Stimulated activated CD4-positive, alpha-beta T cell treated with anti-CD3 and anti-CD28 coated beads, TNF-alpha, amount 100 ng/mL, for 1 hour (primary cell): Measurements from ENCODE around the gene DCTN1.
"Not testable (repeated sequence)": the region's sequence is repeated elsewhere in the genome, so short reads cannot be mapped to it uniquely, and the experiment has no call there.

Experiments used
- DNase-seq, 3 donors: peaks; one replicate each; pipeline ENCODE4 v3.0.0-alpha.2; 2020; ENCODE audit warnings: low read depth in 3 of 3, low spot score in 1 of 3

DCTN1 gene

DNA sequence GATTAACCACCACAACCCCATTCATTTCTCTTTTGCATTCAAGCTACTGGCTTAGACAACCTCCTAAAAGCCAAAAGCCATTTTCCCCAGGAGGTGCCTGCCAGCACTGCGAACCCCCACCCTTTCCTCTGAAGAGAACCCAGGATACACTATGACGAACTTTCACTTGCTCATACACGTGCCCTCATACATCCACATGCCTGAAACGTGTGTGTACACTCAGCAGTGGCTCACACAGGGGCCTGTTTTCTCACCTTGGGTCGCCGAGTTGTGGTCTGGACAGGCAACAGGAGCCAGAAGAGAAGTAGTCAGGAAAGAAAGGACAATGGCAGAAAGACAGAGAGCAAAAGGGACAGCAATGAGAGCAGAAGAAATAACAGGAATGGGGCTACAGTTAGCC, 7.4 kb downstream of the DCTN1 start:
- DNase-seq = no peak

DNA sequence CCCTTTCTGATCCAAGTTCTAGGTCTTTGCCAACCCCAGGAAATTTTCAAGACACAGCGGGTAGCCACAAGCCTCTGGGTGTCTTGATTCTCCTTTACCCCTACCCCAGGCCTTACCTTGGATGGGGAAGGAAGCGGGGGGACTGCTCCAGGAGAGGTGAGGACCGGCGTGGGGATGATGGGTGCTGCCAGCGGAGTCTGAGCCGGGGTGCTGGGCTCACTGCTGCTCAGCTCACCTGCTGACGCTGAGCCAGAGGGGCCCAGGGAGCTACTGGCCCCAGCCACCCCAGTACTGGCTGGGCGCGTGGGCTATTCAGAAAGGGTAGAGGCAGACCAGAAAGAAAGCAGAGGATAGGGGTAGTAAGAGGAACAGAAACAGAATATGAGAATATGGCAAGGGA, 8.7 kb downstream of the DCTN1 start:
- no peak for DNase-seq

DNA sequence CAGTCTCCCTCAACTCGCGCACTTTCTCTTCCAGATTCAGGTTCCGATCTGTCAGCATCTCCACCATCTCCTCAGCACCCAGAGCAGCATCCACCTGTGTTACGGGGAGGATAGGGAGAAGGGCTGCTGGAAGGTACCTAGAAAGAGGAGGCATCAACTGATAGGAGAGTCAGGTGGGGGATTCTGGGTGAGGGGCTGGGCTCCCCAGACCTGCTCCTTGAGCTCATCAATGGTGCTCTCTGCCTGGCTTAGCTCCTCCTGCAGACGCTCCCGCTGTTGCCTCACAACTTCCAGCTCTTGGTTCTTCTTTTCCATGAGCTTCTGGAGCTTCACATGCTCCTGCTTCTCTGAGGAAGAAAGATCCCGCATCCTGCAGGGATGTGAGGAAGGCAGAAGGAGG, 10.1 kb downstream of the DCTN1 start:
- DNase-seq = no peak

DNA sequence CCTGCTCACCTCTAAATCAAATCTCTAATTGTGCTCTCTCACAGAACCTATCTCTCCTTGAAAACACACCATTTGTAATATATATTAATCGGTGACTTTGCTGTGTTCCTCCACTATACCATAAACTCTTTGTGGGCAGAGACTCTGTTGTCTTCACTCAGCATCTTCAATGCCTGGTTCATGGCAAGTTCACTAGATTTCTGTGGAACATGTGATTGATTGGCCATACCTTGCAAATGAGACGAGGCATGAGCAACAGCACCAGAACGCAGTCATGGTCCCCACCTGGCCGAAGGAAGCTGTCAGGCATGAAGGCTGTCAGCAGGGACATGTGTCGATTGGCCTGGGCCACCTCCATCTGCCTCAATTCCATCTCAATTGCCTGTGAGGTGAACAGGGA, 11.6 kb downstream of the DCTN1 start:
- DNase-seq = no peak

DNA sequence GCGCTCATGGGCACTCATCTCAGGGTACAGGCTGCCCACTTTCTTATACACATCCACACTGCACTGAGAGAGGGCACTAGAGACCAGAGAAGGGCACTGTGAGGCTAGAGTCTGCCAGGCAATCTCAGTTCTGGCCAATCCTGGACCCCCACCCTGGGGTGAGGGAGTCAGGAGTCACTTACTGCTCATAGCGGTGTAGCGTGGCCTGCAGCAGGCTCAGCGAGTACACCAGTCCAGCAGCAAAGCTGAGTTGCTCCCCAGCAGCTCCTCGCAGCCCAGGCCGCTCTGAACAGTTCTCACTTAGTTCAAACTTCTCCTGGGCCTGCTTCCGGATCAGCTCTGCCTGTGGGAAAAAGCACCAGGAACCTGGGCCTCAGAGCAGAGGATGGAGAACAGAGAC, 12.3 kb downstream of the DCTN1 start:
- no peak for DNase-seq

DNA sequence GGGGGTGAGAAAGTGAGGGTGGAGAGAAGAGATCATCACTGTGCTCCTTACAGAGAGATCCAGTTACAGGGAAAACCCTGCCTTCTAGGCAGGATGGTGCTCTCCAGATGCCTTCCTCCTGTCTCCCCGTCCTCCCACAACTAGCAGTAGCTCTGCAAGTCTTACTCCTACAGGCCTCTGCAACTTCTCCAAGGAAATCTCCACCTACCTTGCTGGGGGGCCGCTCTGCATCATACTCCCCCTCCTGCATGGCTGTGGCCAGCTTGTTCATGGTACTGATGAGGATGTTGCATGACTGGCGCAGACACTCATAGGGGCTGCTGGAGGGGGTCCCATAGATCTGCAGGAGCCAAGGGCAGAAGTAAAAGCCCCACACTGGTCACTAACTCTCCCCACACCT, 14.1 kb downstream of the DCTN1 start:
- no peak for DNase-seq

DNA sequence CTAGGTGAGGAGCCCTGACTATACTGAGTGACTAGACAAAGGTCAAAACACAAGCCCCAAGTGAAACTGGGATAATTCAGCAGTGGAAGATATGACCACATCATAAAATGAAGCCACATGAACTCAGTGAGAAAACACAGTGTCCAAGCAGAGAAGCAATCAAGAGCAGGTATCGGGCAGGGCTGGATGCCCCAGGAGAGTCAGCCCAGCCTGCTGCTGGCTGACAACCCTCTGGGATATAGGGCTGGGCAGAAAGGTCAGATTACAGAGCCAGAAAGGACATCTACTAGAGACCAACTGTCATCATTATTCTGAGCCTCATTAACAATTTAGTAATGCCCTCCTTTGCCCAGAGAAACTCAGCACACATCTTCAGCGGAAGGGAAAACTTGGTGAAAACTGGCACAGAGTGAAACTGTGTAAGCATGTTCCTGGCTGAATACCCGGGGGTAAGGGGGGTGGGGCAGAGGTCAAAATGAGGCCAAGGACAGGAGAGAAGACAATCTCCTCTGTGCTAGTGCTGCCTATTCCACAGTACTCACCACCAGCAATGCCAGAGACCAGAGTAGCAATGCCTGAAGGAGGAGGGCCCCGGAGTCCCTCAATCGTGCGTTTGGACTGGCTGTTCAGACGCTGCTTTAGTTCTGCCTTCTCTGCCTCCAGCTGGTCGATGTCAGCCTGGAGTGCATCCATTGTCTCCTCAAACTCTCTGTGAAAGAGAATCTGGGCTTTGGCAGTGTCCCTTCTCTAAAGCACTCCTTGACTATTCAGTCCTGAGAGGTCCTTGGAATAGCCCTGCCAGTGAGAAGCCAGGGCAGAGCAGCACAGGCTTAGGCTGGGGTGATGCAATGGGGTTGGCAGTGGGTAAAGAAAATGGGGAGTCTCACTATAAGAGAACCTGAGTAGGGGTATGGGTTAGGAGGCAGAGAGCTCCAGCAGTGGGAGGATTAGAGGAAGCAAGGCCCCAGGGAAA, 15.3 kb downstream of the DCTN1 start:
- DNase-seq = no peak

DNA sequence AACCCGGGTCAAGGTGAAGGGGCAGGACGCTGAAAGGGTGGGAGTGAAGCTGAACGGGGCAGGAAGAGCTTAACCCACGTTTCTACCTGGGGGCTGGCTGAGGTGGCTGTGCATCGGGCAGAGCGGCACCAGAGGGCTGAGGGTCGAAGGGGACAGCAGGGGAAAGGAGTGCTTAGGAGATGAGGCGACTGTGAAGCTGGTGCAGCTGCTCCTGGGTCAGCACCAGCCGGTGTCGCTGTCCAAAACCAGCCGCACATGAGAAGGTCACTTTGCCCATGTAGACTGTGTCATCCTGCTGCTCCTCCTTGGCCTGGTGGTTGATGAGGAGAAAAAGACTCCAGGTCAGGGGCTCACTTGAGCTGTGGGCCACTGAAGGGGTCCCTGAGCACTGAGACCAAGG, 18.8 kb downstream of the DCTN1 start:
- no peak for DNase-seq

DNA sequence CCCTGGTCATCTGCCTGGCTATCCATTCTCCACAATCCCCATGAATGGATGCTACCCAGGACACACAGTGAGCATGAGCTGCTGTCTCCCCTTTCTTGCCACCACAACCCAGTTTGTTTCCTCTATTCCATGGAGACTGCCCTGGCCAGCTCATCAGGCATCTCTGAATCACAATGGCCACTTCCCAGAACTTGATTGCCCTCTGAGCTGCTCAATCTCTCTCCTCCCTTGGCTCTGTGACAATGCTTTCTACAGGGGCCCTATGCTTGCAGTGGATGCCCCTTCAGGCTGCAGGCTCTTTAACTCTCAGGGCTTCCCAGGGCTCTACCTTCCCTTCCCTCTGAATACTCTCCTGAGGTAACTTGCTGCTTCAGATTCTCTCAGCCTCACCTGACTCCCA, 22.5 kb downstream of the DCTN1 start:
- DNase-seq = no peak

DNA sequence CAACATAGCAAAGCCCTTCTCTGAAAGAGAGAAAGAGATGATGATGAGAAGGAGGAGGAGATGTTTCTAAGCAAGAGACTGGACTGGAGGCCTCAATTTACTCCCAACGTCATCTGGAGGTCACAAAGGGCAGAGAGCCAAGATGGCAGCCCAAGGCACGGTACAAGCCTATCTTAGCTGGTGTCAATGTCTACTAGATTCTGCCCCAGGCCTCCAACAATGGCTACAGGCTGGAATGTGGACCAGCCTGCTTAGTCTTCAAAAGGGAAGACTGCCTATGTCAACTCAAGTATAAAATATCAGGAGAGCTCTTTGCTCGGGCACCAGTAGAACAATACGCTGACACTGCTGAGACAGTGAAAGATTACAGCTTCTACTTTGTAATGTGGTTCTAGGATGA, 30.2 kb downstream of the DCTN1 start:
- DNase-seq = no peak

DNA sequence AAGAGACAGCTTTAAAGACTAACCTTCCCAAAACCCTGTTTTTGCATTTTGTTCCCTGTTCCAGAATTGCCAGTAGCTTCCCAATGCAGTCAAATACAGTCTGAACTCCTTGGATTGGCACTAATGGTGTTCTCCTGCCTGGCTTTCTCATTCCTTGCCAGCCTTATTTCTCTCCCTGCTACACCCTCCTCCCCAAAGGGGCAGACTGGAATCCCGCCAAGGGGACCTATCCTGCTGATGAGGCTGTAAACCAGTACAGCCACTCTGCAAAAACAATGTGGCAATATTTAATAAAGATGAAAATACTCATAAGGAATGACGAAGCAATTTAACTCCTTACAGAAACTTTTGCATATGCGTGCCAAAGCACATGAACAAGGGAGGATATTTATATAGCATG, 32.4 kb downstream of the DCTN1 start:
- DNase-seq = no peak

DNA sequence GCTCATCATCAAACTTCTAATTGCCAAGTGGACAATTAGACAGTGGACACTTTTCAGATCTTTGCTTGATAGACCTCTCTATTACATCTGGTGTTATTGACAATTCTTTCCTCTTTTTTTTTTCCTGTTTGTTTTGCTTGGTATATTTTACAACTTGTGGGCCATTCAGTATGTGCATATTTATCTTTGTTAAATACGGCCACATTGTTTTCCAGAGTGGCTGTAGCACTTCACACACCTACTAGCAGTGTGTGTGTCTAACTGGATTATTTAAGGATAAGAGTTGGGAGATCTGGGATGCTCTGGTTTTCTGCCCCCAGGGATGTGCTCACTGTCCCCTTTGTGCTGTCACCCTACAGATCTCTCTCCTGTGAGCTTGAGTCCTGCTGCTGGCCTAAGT, 32.8 kb downstream of the DCTN1 start:
- DNase-seq = no peak

DNA sequence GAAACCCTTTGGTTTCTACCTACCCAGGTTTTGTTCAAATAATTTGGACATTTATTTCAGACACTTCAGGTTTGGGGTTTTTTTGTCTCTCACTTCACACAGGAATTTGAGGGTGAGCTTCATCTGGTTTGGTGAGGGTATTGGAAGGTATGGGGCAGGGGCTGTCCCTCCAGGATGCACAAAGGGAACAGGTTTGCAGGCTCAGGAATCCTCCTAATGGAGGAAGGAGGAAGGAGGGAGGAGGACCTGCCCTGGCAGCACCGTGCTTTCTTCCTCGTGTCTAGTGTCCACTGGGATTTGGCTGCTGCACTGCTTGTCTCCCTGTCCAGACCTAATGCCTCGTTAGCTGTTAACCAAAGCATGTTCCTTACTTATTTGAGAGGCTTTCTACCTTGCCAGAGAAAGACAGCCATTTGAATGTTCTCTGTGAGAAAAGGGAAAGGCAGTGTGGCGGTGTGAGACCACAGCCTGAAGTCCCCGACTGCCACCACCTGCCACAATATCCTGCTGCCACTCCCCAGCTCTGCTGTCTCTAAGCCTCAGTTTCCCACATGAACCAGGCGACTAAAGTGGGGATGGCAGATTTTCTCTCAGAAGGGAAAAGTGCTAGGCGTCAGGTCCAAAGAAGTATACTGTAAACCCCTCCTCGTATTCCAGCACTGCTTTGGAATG, 34.7 kb downstream of the DCTN1 start:
- DNase-seq = no peak

DNA sequence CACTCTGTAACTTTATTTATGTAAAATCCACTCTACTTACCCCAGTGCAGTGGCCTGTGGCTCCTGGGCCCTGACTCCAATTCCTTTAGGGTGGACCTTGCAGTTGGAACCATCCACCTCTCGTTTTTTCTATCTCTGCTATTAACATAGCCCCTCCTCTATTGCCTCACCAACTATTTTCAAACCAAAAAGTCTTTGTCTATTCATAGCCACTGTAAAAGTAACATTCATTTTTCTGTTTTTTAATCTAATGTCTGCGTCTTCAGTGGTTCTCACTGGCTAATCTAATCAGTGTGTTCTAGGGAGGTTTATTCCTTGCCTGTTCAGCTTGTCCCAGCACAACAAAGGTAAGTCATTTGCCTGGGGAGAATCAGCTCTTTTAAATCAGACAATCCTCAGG, 36.8 kb downstream of the DCTN1 start, which contains the start of gene SLC4A5:
Gene SLC4A5 (minus strand): TSS at position 101 of the 400 bp plus-strand sequence. CDS start 28,393 bp downstream, outside the sequence.
- DNase-seq = no peak

DNA sequence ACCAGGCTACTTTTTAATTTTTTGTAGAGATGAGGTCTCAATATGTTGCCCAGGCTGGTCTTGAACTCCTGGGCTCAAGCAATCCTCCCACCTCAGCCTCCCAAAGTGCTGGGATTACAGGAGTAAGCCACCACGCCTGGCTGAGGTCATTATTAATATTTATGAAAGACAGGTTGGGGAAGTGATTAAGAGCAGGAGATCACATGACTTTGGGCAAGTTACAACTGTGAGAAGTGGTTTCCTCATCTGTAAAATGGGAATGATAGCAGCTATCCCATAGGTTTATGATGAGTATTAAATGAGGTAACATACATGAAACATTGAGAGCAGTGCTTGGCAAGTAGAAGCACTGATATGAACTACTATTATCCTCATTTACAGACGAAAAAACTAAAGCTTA, 43.9 kb downstream of the DCTN1 start:
- not testable (repeated sequence) for DNase-seq

DNA sequence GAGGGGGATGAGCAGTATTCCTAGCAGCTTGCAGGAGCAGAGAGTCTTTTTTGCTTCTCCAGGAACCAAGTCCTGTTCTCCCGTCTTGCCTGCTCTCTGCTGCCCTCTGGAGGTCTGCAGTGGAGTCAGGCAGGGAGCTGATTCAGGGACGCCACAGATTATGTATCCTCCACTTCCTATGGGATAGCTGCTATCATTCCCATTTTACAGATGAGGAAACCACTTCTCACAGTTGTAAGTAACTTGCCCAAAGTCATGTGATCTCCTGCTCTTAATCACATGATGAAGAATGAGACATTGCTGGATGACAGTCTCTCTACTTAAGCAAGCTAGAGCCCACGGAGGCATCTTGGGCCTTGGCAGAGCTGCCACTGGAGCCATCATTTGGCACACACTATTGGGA, 45.2 kb downstream of the DCTN1 start:
- DNase-seq = peak; percentile 38 to 66 (median 50)

DNA sequence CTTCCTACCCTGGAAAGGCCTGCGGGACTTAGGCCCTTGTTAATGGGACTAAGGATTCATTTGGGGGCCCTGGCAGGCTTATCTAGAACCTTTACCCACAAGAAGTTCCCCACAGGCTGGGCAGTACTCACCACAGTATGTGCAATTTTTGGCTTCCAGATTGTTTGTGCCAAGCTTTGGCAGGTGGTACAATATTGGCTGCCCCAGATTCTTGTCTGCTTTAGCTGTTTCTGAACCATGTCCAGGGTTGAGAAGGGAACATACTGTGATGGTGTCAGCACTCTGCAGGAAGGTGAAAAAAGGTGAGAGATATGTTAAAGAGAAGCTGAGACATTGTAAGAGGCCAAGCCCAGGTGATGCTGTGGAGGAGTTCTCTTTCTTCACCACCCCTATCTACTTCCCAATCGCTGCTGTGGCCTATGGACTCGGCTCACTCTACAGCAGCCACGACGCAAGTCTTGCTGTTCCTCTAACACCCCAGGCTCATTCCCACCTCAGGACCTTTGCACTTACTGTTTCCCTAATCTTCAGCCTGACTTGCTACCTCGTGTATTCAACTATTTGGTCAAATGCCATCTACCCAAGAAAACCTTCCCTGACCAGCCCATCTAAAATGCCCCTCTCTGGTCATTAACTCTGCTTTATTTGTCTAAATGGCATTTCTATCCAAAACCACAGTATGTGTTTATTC, 46.1 kb downstream of the DCTN1 start:
- no peak for DNase-seq

DNA sequence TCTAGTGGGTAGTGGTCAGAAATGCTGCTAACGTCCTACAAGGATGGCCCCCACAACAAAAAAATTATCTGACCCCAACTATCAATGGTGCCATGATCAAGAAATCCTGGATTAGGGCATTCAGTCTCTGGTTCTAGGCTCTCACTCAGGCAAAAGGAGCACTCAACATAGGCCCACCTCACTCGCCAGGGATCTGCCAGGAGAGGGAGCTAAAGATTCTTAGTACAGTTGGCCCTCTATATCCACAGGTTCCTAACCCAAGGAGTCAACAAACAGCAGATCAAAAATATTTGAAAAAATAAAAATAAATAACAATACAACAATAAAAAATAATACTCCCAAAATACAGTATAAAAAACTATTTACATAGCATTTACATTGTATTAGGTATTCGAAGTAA, 46.9 kb downstream of the DCTN1 start:
- DNase-seq = no peak

DNA sequence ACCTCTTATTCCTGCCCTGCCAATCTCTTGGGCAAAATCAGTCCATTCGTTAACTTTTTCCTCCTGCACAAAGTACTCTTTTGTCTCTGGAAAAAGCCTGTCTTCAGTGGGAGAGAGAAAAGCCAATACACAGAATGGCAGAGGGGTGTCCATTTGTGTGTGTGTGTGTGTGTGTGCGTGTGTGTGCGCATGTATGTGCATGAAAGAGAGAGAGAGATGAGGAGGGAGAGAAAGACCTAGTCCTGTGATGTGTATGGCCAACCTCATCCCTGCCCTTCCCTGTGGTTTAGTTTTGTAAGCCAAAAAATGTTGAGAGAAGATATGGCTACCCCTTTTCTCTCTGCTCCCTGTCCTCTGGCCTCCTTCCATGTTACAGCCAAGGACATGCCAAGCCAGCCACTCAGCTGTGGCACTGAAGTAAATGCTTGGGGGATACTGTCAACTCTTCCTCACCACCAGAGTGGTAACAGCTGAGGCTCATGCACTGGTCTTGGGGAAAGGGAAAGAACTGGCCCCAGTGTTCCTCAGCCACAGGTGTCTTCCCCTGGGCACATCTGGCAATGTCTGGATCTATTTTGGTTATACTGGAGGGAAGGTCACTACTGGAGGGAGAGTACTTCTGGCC, 47.4 kb downstream of the DCTN1 start:
- DNase-seq = no peak

DNA sequence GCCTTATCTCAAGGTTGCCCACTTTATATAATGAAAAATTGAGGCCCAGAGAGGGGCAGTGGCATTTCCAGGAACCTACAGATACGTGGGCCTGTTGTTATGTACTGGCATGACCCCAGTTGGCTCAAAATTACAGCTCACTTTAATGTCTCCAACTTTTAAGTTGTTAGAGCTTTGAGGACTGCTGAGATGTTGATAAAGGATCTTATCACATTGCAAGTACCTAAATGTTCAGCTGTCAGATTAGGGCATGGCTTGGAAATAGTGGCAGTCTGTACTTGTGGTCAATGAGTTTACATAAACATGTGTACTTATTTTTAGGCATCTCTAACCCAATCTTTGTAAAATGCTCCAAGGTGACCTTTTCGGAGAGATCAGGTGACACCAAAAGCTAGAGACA, 51.5 kb downstream of the DCTN1 start:
- no peak for DNase-seq

DNA sequence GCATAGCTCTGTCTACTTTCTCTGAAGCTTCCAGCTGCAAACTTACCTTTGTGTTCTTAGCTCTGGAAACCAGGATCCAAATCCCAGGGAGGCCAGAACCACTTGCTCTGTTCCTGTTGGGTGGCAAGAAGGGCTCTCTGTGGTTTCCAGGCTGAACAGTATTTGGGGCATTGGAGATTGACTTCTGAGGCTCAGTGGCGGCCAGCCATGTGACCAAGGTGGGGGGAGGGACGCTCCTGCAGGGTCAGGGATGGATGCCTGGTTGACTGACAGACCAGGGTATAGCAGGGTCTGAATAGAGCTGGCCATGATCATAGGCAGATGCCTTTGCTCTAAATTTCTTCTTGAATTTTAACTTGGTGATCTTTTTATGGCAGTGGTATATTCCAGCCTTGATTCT, 52.0 kb downstream of the DCTN1 start:
- no peak for DNase-seq
